ENCODE data around the gene C8G. TPM values are rescaled to one million over a fixed set of nuclear protein-coding genes. Genes with fewer than 3 reads are reported as not detected.

The C8G gene
- total and polyA plus RNA-seq, 2 of the 13 experiments (the other 11 are each of a cell fraction or from before 2014, with no cell fraction given): 4.9 to 12.8 TPM

DNA sequence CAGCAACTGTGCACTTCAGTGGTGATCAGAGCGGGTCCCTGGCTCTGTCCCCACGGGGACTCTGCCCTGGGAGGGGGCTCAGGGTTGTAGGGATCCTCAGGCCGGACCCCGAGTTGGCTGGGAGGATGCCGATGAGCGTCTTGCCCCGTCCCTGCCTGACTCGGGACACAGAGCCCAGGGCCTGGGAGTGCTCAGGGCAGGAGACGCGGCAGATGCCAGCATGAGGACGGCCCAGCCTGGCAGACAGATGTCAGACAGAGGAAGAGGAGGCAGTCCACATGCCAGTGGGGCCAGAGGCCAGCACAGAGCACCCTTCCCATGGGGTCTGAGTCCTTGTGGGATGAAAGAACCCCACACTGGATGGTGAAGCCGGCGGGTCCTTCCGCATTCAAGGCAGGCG, 18.3 kb downstream of the C8G start:
- Histone ChIP-seq H3K4me3 (replicated peaks in 1 of 3; ENCODE audit: insufficient read depth in 1 of 3, low read depth in 2 of 3, low read length in 3 of 3) (no peak overlapping the region), H3K79me2 (ENCODE audit: insufficient read depth, low read length) (no peaks in the 10 kb centered on the region), H3K4me1 (ENCODE audit: insufficient read depth, low read length) (peaks cover 21% of the 10 kb centered on the region), H3K27me3 (ENCODE audit: control insufficient read depth in 1 of 2, insufficient read depth in 2 of 2, low read length in 2 of 2) (peaks cover 13 to 49% of the 10 kb centered on the region in 2 experiments), H2AFZ (ENCODE audit: low read length) (no peak overlapping the region), H3K36me3 (replicated peaks in 1 of 2; ENCODE audit: control insufficient read depth in 1 of 2, insufficient read depth in 2 of 2, low read length in 2 of 2) (no peaks in the 10 kb centered on the region), H3K27ac (ENCODE audit: extremely low read length, insufficient read depth, low read length) (no peak overlapping the region), H3K9me3 (ENCODE audit: low read length) (no peaks in the 10 kb centered on the region), H3K9ac (ENCODE audit: insufficient read depth, low read depth, low read length) (no peak overlapping the region), H4K20me1 (ENCODE audit: insufficient read depth, low read length) (no peaks in the 10 kb centered on the region), H3K4me2 (ENCODE audit: low read depth, low read length) (no peak overlapping the region)
- WGBS (ENCODE audit: low lambda C conversion rate): 82% methylated on average over 4 of the region's 15 CpGs
- FAIRE-seq: no peak
- ChIA-PET CTCF (ENCODE audit: low intra/inter-chr PET ratio, low total read pairs) (no interaction called here), POLR2A (no interaction called here)
- intact Hi-C loops (cut with micrococcal nuclease; ENCODE audit: unreplicated experiment) (no loop called here), in situ Hi-C loops (cut with HindIII; ENCODE audit: extremely low pct_ligation_motif_present, low pct_unique_long_range_greater_than_20kb) (no loop called here)
- no peak for DNase-seq (ENCODE audit: low spot score)
- no TSS peak for BruUV-seq (replicated peaks)
- ATAC-seq: no peak
- TF ChIP-seq, protein P1, sequence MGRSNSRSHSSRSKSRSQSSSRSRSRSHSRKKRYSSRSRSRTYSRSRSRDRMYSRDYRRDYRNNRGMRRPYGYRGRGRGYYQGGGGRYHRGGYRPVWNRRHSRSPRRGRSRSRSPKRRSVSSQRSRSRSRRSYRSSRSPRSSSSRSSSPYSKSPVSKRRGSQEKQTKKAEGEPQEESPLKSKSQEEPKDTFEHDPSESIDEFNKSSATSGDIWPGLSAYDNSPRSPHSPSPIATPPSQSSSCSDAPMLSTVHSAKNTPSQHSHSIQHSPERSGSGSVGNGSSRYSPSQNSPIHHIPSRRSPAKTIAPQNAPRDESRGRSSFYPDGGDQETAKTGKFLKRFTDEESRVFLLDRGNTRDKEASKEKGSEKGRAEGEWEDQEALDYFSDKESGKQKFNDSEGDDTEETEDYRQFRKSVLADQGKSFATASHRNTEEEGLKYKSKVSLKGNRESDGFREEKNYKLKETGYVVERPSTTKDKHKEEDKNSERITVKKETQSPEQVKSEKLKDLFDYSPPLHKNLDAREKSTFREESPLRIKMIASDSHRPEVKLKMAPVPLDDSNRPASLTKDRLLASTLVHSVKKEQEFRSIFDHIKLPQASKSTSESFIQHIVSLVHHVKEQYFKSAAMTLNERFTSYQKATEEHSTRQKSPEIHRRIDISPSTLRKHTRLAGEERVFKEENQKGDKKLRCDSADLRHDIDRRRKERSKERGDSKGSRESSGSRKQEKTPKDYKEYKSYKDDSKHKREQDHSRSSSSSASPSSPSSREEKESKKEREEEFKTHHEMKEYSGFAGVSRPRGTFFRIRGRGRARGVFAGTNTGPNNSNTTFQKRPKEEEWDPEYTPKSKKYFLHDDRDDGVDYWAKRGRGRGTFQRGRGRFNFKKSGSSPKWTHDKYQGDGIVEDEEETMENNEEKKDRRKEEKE (IDR thresholded peaks at IDR 0.05): no peak
- TF ChIP-seq ZNF567 (CRISPR knock-in tag; IDR thresholded peaks at IDR 0.05; ENCODE audit: borderline replicate concordance) (no peak), ZNF317 (CRISPR knock-in tag; IDR thresholded peaks at IDR 0.05) (no peak), ZNF564 (CRISPR knock-in tag; IDR thresholded peaks at IDR 0.05) (no peak), NFYC (CRISPR knock-in tag; IDR thresholded peaks at IDR 0.05) (no peak), ZNF3 (CRISPR knock-in tag; IDR thresholded peaks at IDR 0.05) (no peak), RBM39 (IDR thresholded peaks at IDR 0.05; ENCODE audit: low read depth, low read length, poor library complexity, severe bottlenecking) (no peak), CBX1 (IDR thresholded peaks at IDR 0.05; ENCODE audit: low read depth) (no peak), MED1 (CRISPR knock-in tag; IDR thresholded peaks at IDR 0.05) (no peak), POLR2AphosphoS5 (IDR thresholded peaks at IDR 0.05; ENCODE audit: low read depth, low read length) (no peak), ZSCAN12 (CRISPR knock-in tag; IDR thresholded peaks at IDR 0.05) (no peak)
- TF ChIP-seq, protein P2, sequence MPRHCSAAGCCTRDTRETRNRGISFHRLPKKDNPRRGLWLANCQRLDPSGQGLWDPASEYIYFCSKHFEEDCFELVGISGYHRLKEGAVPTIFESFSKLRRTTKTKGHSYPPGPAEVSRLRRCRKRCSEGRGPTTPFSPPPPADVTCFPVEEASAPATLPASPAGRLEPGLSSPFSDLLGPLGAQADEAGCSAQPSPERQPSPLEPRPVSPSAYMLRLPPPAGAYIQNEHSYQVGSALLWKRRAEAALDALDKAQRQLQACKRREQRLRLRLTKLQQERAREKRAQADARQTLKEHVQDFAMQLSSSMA (CRISPR knock-in tag; IDR thresholded peaks at IDR 0.05): no peak
- TF ChIP-seq, protein P3, sequence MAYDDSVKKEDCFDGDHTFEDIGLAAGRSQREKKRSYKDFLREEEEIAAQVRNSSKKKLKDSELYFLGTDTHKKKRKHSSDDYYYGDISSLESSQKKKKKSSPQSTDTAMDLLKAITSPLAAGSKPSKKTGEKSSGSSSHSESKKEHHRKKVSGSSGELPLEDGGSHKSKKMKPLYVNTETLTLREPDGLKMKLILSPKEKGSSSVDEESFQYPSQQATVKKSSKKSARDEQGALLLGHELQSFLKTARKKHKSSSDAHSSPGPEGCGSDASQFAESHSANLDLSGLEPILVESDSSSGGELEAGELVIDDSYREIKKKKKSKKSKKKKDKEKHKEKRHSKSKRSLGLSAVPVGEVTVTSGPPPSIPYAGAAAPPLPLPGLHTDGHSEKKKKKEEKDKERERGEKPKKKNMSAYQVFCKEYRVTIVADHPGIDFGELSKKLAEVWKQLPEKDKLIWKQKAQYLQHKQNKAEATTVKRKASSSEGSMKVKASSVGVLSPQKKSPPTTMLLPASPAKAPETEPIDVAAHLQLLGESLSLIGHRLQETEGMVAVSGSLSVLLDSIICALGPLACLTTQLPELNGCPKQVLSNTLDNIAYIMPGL (CRISPR knock-in tag; IDR thresholded peaks at IDR 0.05; ENCODE audit: borderline replicate concordance in 1 of 2, low read depth in 1 of 2): no peak
- TF ChIP-seq, protein P4, sequence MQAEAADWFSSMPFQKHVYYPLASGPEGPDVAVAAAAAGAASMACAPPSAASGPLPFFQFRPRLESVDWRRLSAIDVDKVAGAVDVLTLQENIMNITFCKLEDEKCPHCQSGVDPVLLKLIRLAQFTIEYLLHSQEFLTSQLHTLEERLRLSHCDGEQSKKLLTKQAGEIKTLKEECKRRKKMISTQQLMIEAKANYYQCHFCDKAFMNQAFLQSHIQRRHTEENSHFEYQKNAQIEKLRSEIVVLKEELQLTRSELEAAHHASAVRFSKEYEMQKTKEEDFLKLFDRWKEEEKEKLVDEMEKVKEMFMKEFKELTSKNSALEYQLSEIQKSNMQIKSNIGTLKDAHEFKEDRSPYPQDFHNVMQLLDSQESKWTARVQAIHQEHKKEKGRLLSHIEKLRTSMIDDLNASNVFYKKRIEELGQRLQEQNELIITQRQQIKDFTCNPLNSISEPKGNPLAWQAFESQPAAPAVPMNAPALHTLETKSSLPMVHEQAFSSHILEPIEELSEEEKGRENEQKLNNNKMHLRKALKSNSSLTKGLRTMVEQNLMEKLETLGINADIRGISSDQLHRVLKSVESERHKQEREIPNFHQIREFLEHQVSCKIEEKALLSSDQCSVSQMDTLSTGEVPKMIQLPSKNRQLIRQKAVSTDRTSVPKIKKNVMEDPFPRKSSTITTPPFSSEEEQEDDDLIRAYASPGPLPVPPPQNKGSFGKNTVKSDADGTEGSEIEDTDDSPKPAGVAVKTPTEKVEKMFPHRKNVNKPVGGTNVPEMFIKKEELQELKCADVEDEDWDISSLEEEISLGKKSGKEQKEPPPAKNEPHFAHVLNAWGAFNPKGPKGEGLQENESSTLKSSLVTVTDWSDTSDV (CRISPR knock-in tag; IDR thresholded peaks at IDR 0.05): no peak
- TF ChIP-seq, protein P5, sequence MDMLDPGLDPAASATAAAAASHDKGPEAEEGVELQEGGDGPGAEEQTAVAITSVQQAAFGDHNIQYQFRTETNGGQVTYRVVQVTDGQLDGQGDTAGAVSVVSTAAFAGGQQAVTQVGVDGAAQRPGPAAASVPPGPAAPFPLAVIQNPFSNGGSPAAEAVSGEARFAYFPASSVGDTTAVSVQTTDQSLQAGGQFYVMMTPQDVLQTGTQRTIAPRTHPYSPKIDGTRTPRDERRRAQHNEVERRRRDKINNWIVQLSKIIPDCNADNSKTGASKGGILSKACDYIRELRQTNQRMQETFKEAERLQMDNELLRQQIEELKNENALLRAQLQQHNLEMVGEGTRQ (IDR thresholded peaks at IDR 0.05; ENCODE audit: low read depth, low read length): no peak
- TF ChIP-seq, protein P5 (CRISPR knock-in tag; IDR thresholded peaks at IDR 0.05; ENCODE audit: borderline replicate concordance): no peak
